ENCODE data around the gene ARHGAP9.

ARHGAP9 gene

GRCh38 chr12:57470970-57471656 lies 8.6 kb downstream of the ARHGAP9 start:
- no peak for DNase-seq

- no peak for DNase-seq
Measured at GRCh38 chr12:57470286-57470969, 9.2 kb downstream of the ARHGAP9 start.

- DNase-seq = no peak
Measured at GRCh38 chr12:57469296-57470164, 10.1 kb downstream of the ARHGAP9 start.

GRCh38 chr12:57467915-57468314 lies 11.8 kb downstream of the ARHGAP9 start:
- no peak for DNase-seq

GRCh38 chr12:57467212-57467874 lies 12.3 kb downstream of the ARHGAP9 start:
- DNase-seq = no peak

GRCh38 chr12:57465747-57466505 lies 13.7 kb downstream of the ARHGAP9 start:
- DNase-seq = no peak

GRCh38 chr12:57465030-57465746 lies 14.5 kb downstream of the ARHGAP9 start:
- no peak for DNase-seq

GRCh38 chr12:57464569-57464968 lies 15.1 kb downstream of the ARHGAP9 start:
- DNase-seq = no peak

GRCh38 chr12:57462912-57463253 lies 16.8 kb downstream of the ARHGAP9 start:
- DNase-seq = no peak

GRCh38 chr12:57462251-57462911 lies 17.3 kb downstream of the ARHGAP9 start:
- peak; percentile 29 for DNase-seq

- DNase-seq = no peak
Measured at GRCh38 chr12:57461917-57462250, 17.8 kb downstream of the ARHGAP9 start.

GRCh38 chr12:57461276-57461916 lies 18.3 kb downstream of the ARHGAP9 start:
- DNase-seq = no peak

- DNase-seq = no peak
Measured at GRCh38 chr12:57460841-57461275, 18.8 kb downstream of the ARHGAP9 start.

- DNase-seq = no peak
Measured at GRCh38 chr12:57460468-57460784, 19.2 kb downstream of the ARHGAP9 start.

GRCh38 chr12:57459750-57460467 lies 19.8 kb downstream of the ARHGAP9 start, which contains the start of gene GLI1:
Gene GLI1, plus strand, starts transcription at chr12:57459785. Its CDS starts 3,907 bp downstream, at chr12:57463692.
- DNase-seq = no peak

GRCh38 chr12:57459055-57459749 lies 20.5 kb downstream of the ARHGAP9 start:
- no peak for DNase-seq

GRCh38 chr12:57458665-57459054 lies 21.0 kb downstream of the ARHGAP9 start:
- no peak for DNase-seq

- DNase-seq = no peak
Measured at GRCh38 chr12:57456737-57457490, 22.8 kb downstream of the ARHGAP9 start.
